ENCODE results near the gene CLBA1. TPM values are rescaled to one million over a fixed set of nuclear protein-coding genes. Genes with fewer than 3 reads are reported as not detected.

CLBA1 gene
- total RNA-seq, 1 experiment from 2014 or later, result 3.0 TPM

DNA sequence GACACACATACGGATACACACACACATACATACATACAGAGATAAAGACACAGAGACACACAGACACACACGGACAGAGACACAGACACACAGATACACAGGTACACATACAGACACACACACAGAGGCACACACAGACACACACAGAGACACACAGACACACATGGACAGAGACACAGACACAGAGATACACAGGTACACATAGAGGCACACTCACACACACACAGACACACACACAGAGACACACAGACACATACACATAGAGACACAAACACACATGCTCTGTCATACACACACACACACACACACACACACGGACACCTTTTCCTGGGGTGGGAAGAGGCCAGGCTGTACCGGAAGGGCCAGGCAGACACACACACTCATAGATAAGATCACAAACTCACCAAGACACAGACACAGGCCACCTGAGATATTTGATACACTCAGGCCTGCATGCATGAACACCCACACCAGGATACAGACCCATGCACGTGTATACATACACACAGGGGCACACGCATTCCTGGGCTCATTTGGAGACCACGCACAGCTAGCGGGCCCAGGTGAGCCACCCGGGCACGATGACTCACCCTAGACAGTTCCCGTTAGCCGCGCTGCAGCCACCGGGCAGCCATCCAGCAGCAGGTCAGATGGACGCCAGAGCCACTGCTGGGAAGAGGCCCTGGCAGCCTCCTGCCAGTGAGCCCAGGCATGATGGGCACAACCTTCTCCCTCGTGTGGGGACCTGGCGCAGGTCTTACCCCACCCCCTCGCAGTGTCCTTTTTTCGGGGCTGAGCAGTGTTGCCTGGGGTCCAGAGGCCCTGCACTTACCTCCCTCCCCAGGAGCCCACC lies 5.6 kb upstream of the CLBA1 start:
- H3K4me1 ChIP-seq, result peaks cover 25% of the 10 kb centered on the region
- no peak overlapping the region for H3K27ac ChIP-seq
- H3K4me3 ChIP-seq, result no peak overlapping the region
- no peaks in the 10 kb centered on the region for H3K36me3 ChIP-seq
- no peaks in the 10 kb centered on the region for H3K9me3 ChIP-seq (replicated peaks)
- no peak for DNase-seq
- H3K27me3 ChIP-seq, result peaks cover 15% of the 10 kb centered on the region

DNA sequence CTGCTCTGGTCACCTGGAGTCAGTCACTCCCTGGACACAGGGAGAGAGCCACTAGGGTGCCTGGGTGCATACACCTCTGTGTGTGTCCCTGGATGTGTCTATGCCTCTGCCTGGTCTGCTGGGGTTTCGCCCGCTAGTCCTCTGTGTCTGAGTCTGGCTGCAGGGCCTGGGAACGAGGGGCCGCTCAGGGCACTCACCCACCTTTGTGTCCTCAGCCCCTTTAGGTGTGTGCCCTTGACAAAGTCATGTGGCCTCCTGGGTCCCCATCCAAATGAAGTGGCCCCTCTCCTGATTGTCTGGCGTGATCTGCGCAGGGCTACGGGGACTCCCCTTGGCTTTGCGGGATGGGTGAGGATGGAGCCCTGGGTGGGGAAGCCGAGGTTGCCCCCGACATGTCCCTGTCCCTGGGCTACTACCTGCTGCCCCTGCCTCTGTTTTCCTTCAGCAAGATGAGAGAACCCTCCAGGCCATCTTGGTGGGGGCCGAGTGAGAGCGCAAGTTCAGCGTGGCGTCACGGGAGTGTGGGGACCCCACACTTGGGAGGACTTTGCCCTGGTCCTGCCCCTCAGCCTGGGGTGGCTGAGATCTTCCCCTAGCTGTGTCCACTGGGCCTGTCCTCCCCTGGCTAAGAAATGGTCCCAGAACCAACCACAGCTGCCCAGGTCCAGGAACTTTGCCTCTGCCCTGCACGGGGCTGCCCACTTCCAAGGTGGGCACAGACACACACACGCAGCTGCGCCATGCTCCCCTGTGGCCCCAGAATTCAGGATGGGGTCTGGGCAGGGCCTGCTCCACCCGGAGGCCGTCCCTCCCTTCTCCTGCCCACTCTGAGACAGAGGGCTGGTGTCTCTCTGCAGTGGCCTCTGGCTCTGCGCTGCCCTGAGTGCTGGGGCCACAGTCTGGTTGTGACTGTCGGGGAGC lies 4.7 kb upstream of the CLBA1 start:
- H3K27ac ChIP-seq, result no peak overlapping the region
- H3K4me3 ChIP-seq, result no peak overlapping the region
- peaks cover 25% of the 10 kb centered on the region for H3K4me1 ChIP-seq
- DNase-seq, result peak in 1 of 2 experiments; percentile 3
- H3K9me3 ChIP-seq (replicated peaks), result no peaks in the 10 kb centered on the region
- H3K27me3 ChIP-seq, result peaks cover 15% of the 10 kb centered on the region
- no peaks in the 10 kb centered on the region for H3K36me3 ChIP-seq

DNA sequence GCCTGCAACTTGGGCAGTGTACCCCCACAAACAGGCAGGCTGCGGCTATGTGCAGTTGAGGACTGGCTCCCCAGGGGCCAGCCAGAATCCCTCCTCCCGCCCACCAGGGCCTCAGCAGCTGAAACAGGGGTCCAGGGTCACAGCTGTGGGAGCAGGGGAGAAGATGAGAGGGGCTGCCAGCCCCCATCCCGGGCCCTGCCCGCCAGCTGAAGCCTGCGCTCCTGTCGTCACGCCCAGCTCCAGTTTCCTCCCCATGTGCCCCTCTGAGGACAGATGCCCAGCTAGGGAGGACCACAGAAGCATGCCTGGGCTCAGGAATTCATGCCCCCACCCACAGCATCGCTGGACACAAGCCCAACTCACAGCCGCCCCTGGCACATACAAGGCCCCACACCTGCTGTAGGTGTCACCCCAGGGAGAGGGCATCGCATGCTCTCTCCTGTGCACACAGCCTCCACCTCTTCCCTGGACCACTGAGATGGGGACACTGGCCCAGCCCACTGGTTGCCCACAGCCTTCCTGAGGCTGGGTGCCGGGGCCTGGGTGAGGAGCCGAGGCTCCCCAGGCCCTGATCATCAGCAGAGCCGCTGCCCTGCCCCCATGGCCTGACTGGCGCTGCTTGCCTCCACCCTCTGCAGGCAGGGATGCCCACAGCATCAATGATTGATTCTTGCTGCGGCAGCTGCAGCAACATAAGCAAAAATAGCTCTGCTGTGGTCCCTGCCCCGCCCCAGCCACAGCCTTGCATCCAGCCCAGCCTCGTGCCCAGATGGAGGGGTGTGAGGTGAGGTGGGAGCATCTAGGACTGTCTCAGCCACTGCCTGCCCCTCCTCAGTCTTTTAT lies 3.7 kb upstream of the CLBA1 start:
- DNase-seq, result peak; percentile 65 to 69
- Histone ChIP-seq H3K4me1 (peaks cover 21% of the 10 kb centered on the region), H3K36me3 (no peaks in the 10 kb centered on the region), H3K27ac (no peak overlapping the region), H3K9me3 (replicated peaks) (no peaks in the 10 kb centered on the region), H3K4me3 (no peak overlapping the region), H3K27me3 (peaks cover 11% of the 10 kb centered on the region)

DNA sequence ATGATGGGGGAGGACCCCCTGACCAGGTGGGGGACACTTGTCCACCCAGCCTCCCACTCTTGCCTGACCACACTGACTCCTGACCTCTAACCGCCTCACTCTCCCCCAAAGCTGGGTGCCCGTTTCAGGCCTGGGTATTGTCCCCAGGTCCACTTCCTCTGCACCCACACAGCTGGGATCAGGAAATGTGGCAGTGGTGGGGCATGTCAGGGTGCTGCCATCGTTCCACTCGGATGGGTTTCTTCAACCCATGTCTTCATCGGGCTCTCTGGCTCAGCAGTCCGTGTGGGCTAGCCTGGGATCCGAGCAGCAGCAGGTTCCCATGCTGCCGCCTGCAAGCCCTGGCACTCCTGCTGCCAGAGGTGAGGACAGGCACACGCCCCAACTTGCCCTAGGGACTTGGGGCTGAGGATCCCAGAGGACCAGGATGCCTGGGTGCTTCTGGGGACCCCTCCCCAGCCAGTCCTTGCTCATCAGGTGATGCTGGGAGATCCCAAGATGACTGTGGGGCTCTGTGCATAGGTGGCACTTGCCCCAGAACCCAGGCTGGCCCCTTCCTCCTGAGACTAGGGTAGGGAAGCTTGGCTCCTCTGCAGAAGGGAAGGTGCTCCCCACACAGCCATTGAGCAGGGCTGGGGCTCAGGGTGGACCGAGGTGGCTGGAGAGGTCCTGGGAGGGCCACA lies 2.9 kb upstream of the CLBA1 start:
- Histone ChIP-seq H3K36me3 (no peaks in the 10 kb centered on the region), H3K4me1 (peaks cover 19% of the 10 kb centered on the region), H3K4me3 (no peak overlapping the region), H3K27ac (no peak overlapping the region), H3K9me3 (replicated peaks) (no peaks in the 10 kb centered on the region), H3K27me3 (peaks cover 3% of the 10 kb centered on the region)
- DNase-seq, result no peak

DNA sequence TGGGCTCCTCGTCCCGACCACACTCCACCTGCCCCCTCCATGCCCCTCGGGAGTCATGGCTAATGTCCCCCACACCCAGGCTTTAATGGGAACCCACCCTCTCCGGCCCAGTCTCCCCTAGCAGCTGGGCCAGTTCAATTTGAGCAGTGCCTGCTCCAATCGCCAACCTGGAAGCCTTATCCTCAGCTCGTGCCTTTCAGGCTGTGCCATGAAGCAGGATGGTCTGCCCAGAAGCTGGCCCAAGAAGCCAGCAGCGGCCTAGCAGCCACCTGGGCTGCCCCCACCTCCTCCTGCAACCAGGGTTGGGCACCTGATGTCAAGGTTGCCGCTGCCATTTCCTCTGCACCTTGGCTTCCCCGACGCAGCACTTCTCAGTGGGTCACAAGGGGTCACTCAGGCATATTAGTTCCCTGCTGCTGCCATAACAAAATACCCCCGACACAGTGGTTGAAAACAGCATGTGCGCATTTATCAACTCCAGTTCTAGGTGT lies 2.3 kb upstream of the CLBA1 start:
- no peaks in the 10 kb centered on the region for H3K9me3 ChIP-seq (replicated peaks)
- no peaks in the 10 kb centered on the region for H3K36me3 ChIP-seq
- peaks cover 19% of the 10 kb centered on the region for H3K4me1 ChIP-seq
- no peak overlapping the region for H3K4me3 ChIP-seq
- DNase-seq, result no peak
- peaks cover 2% of the 10 kb centered on the region; the same call in 1 of the 2 replicates for H3K27me3 ChIP-seq
- no peak overlapping the region for H3K27ac ChIP-seq

DNA sequence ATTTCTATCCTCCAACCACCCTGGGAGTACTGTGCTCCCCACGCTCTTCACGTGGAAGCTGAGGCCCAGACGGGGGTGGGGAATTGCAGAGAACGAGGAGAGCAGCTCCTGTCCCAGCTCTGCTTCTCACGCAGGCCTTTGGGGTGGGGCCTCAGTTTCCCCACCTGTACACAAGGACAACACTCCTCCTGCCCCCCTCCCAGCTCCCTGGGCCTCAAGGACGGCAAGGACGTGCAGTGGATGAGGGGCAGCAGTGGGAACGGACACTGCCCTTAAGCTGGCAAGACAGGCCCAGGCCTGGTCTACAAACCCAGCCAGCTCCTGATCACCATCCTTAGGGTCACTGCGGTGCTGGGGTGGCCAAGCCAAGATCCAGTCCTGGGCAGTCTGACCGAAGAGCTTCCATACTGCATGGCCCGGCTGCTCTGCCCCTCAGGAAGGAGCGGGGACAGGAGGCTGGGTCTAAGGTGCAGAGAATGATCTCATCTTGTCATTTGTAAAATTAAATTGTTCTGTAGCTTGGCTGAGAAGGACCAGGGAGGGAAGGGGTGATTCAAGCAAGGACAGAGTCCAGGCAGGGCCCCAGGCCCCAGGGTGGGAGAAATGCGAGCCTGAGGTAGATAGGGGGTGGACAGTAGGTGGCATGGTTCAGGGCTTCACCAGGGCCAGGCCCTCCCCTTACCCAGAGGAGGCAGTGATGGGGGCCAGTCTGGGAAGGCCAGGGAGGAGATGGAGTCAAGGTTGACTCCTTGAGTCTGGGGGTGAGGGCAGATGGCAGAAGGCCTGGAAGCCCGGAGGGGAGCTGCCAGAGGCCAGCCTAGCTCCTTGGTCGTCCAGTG lies 1.3 kb upstream of the CLBA1 start:
- H3K27ac ChIP-seq, result no peak overlapping the region
- no peaks in the 10 kb centered on the region for H3K9me3 ChIP-seq (replicated peaks)
- DNase-seq, result no peak
- 0 out of 2 replicates have a peak, but pooled peaks cover 2% of the 10 kb centered on the region for H3K27me3 ChIP-seq
- H3K4me3 ChIP-seq, result no peak overlapping the region
- peaks cover 19% of the 10 kb centered on the region for H3K4me1 ChIP-seq
- no peaks in the 10 kb centered on the region for H3K36me3 ChIP-seq

DNA sequence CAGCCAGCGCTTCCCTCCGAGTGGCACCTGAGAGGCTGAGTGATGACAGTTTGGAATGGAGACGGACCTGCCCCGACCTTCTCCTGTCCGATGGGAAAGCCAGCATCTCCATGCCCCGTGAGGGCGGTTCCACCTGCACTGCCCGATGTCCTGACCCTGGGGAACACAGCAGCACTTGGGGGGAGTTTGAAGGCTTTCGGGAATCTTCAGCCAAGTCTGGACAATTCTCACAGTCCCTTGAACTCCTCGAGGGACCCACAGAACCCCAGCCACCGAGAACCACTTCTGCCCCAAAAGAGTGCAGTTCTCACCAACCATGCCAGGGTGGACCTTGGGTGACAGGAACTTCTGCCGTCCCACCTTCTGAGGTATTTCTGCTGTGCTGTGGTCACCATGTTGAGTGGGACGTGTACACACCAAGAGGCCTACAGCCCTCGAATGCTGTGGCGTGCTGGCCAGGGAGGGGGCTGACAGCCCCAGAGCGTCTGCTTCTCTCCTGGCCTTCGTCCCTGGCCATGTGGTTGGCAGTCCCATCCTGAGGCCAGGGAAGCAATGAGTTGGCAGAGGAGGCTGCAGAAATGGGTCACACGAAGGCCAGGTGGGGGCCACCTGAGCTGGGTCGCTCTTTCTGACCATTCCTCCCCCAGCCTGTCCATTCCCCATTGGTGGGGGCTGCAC lies 1.0 kb downstream of the CLBA1 start:
- Histone ChIP-seq H3K36me3 (no peaks in the 10 kb centered on the region), H3K4me1 (peaks cover 11% of the 10 kb centered on the region), H3K27me3 (no peaks in the 10 kb centered on the region), H3K27ac (no peak overlapping the region), H3K4me3 (no peak overlapping the region; the same call in 1 of the 2 replicates), H3K9me3 (replicated peaks) (no peaks in the 10 kb centered on the region)
- DNase-seq, result no peak

DNA sequence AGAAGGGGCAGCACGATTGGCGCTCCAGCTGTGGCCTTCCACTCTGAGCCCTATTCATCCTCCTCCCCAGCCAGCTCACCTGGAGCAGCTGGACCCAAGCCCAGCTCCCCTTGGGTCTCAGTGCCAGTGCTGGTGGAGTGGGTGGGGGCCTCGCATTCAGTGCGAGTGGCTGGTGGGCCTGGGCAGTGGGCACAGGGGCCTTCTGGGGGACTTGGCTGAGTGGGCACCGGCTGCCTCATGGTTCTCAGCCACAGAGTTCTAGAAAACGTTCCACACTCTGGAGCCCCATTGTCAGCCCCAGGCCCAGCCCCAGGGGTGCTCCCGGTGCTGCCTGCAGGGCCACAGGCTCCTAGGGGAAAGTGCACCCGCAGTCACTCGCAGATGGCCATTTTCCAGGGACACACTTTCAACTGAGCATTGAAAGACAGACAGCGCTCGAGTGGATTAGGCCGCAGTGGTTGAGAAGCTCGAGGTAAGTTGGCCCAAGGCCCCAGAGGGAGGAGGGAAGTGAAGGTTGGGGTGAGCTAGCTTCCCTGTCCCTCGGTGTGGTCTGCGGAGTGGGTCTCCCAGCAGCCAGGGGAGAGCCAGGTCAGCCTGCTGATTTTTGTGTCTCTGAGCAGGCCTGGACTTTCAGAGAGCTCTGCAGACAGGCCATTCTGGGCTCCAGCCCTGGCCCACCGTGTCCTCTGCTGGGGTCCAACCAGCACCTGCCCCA lies 3.8 kb downstream of the CLBA1 start:
- H3K4me1 ChIP-seq, result peaks cover 17% of the 10 kb centered on the region
- no peaks in the 10 kb centered on the region for H3K27me3 ChIP-seq
- no peak overlapping the region for H3K4me3 ChIP-seq
- H3K27ac ChIP-seq, result no peak overlapping the region
- H3K9me3 ChIP-seq (replicated peaks), result no peaks in the 10 kb centered on the region
- no peaks in the 10 kb centered on the region for H3K36me3 ChIP-seq
- no peak for DNase-seq

DNA sequence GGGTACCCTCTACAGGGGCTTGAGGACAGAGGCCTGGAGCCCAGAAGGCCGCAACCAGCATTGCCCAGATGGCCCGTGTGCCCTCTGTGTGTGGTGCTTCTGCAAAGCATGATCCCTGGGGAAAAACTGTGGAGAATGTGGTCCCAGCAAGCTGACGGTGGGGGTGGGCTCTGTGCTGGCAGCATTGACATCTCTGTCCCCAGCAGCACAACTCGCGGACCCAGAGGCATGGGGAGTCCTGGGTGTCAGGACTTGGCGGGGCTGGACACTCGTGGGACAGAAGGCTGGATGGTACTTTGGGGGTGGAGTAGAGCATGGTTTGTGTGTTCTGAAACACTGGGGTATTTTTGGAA lies 4.3 kb downstream of the CLBA1 start:
- H3K4me3 ChIP-seq, result no peak overlapping the region
- H3K27ac ChIP-seq, result no peak overlapping the region
- no peaks in the 10 kb centered on the region for H3K27me3 ChIP-seq
- H3K4me1 ChIP-seq, result peaks cover 23% of the 10 kb centered on the region
- H3K9me3 ChIP-seq (replicated peaks), result no peaks in the 10 kb centered on the region
- no peaks in the 10 kb centered on the region for H3K36me3 ChIP-seq
- DNase-seq, result no peak

DNA sequence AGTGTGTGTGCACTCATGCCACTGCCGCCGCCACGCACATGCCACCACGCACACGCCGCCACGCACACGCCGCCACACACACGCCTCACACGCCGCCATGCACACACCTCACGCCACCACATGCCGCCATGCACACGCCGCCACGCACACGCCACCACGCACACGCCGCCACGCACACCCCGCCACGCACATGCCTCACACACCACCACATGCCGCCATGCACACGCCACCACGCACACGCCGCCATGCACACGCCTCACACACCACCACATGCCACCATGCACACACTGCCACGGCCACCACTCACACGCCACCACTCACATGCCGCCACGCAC lies 6.3 kb downstream of the CLBA1 start:
- H3K9me3 ChIP-seq (replicated peaks), result no peaks in the 10 kb centered on the region
- H3K4me1 ChIP-seq, result peaks cover 34% of the 10 kb centered on the region
- no peak for DNase-seq
- H3K36me3 ChIP-seq, result no peaks in the 10 kb centered on the region
- no peak overlapping the region for H3K4me3 ChIP-seq
- H3K27me3 ChIP-seq, result no peaks in the 10 kb centered on the region
- no peak overlapping the region for H3K27ac ChIP-seq

DNA sequence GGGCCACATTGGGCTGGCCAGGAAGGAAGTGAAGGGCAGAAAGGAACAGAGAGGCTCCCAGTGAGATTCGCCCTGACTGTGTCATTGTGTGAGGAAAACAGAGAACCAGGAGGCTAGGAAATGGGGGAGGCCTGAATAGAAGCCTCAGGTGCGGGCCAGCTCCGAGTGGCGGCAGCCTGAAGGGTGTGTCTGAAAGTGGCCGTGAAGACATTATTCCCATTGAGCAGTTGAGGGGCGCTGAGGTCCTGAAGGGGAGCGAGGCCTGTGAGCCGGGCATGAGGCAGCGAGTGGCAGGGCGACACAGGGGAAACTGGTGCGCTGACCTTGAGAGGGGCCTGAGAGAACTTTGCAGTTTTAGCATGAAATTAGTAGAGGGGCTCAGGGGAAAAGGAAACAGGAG lies 6.9 kb downstream of the CLBA1 start:
- H3K4me1 ChIP-seq, result peaks cover 34% of the 10 kb centered on the region
- no peaks in the 10 kb centered on the region for H3K36me3 ChIP-seq
- no peaks in the 10 kb centered on the region for H3K27me3 ChIP-seq
- no peak overlapping the region for H3K4me3 ChIP-seq
- H3K9me3 ChIP-seq (replicated peaks), result no peaks in the 10 kb centered on the region
- peak overlapping the region; percentile 76 for H3K27ac ChIP-seq
- no peak for DNase-seq

DNA sequence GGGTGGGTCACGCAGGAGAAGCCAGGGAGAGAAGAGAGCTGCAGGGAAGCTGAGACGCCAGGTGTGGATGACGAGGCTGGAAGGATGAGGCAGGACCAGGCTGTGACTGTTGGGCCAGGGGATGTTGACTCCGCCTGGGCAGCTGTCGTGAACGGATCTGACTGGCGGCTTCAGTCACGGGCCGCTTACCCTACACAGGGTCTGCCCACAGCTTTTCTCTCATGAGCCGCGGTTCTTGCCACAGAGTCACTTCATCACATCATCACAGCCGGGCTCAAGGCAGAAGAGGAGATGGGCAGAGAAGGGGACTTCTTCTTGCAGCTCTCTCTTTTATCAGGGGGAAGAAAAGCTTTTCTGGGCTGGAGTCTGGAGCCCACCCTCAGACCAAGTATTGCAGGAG lies 7.7 kb downstream of the CLBA1 start:
- DNase-seq, result peak; percentile 76 to 82
- Histone ChIP-seq H3K4me3 (no peak overlapping the region), H3K27ac (peak overlapping the region; percentile 76), H3K9me3 (replicated peaks) (no peaks in the 10 kb centered on the region), H3K36me3 (no peaks in the 10 kb centered on the region), H3K4me1 (peaks cover 34% of the 10 kb centered on the region), H3K27me3 (no peaks in the 10 kb centered on the region)

Data from SJCRH30 (cell line).